BE2C (cell line): ENCODE results near the gene TBC1D22A.

Experiments
- DNase-seq: peaks from one replicate; pipeline ENCODE4 v3.0.0-alpha.2; 2020
- H3K27me3 ChIP-seq: fragments of 250-450 bp; sonication (Bioruptor Pico); 2 replicates; pipeline ENCODE4 v1.5.1; 2020; ENCODE audit warnings: mild to moderate bottlenecking
- H3K36me3 ChIP-seq: fragments of 250-450 bp; sonication (Bioruptor Pico); 2 replicates; pipeline ENCODE4 v1.5.1; 2020; ENCODE audit warnings: mild to moderate bottlenecking
- H3K4me1 ChIP-seq: fragments of 250-450 bp; sonication (Bioruptor Pico); 2 replicates; pipeline ENCODE4 v1.5.1; 2020
- H3K4me3 ChIP-seq: 2 replicates; pipeline ENCODE4 v1.5.1; 2011; ENCODE audit warnings: low read depth, low read length
- H3K9me3 ChIP-seq: fragments of 250-450 bp; sonication (Bioruptor Pico); 2 replicates; pipeline ENCODE4 v1.5.1; 2020
- TF ChIP-seq, protein P1 (sequence below): IDR thresholded peaks from 2 replicates; pipeline ENCODE4 v1.5.1; 2012; ENCODE audit warnings: mild to moderate bottlenecking, low read depth, low read length

Gene TBC1D22A

DNA sequence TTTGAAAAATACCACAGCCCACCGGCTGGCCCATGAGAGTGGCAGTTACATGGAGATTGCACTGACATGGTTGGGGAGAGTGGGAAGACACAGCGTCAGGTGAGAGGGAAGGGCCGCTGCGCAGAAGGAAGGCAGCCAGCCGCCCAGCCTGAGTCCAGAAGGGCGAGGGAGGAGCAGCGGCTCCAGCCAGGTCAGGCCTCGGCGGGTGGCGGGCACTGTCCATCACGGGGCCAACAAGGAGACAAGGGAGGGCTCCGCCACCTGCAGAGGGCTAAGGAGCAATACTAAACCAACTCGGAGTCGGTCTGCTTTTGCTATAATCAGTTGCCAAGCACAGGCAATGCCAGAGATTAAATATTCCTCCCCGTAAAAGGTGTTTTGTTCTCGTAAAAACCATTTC, 384.5 kb downstream of the TBC1D22A start:
- Histone ChIP-seq H3K27me3 (no peaks in the 10 kb centered on the region), H3K9me3 (no peaks in the 10 kb centered on the region), H3K4me1 (peaks cover 5% of the 10 kb centered on the region), H3K36me3 (no peaks in the 10 kb centered on the region), H3K4me3 (no peak overlapping the region)
- TF ChIP-seq, protein P1, sequence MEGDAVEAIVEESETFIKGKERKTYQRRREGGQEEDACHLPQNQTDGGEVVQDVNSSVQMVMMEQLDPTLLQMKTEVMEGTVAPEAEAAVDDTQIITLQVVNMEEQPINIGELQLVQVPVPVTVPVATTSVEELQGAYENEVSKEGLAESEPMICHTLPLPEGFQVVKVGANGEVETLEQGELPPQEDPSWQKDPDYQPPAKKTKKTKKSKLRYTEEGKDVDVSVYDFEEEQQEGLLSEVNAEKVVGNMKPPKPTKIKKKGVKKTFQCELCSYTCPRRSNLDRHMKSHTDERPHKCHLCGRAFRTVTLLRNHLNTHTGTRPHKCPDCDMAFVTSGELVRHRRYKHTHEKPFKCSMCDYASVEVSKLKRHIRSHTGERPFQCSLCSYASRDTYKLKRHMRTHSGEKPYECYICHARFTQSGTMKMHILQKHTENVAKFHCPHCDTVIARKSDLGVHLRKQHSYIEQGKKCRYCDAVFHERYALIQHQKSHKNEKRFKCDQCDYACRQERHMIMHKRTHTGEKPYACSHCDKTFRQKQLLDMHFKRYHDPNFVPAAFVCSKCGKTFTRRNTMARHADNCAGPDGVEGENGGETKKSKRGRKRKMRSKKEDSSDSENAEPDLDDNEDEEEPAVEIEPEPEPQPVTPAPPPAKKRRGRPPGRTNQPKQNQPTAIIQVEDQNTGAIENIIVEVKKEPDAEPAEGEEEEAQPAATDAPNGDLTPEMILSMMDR: no peak
- no peak for DNase-seq

DNA sequence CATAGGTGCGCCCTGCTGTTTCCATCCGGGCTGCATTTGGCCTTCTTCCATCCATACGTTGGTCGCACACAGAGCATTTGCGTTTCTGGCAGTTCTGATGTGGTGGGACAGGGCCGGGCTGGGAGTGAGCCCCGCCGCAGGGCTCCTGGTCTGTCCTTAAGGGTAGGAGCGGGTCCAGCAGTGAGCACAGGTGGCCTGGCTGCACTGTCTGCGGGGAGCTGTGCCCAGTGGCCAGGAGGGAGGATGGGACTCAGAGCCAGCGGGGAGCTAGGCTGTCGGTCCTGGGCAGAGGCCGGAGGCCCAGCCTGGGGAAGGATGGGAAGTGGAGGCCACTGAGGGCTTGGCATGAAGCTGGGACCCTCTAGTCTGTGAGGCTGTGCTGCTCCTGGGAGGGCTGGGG, 385.1 kb downstream of the TBC1D22A start:
- Histone ChIP-seq H3K4me3 (no peak overlapping the region), H3K4me1 (peaks cover 5% of the 10 kb centered on the region), H3K9me3 (no peaks in the 10 kb centered on the region), H3K36me3 (no peaks in the 10 kb centered on the region), H3K27me3 (no peaks in the 10 kb centered on the region)
- TF ChIP-seq, protein P1: no peak
- DNase-seq: no peak

DNA sequence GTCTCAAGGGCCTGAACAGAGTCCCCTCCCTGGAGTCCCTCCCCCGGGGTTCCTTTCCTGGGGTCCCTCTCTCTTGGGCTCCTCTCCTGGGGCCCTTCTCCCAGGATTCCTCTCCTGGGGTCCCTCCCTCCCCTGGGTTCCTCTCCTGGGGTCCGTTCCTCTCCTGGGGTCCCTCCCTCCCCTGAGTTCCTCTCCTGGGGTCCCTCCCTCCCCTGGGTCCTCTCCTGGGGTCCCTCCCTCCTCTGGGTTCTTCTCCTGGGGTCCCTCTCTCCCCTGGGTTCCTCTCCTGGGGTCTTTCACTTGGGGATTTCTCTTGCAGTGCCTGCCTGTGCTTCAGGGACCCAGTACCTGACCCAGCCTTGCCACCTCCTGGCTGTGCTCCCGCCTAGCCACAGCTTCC, 386.1 kb downstream of the TBC1D22A start:
- no peak for DNase-seq
- Histone ChIP-seq H3K4me3 (no peak overlapping the region), H3K27me3 (no peaks in the 10 kb centered on the region), H3K4me1 (peaks cover 5% of the 10 kb centered on the region), H3K9me3 (no peaks in the 10 kb centered on the region), H3K36me3 (no peaks in the 10 kb centered on the region)
- TF ChIP-seq, protein P1: no peak

DNA sequence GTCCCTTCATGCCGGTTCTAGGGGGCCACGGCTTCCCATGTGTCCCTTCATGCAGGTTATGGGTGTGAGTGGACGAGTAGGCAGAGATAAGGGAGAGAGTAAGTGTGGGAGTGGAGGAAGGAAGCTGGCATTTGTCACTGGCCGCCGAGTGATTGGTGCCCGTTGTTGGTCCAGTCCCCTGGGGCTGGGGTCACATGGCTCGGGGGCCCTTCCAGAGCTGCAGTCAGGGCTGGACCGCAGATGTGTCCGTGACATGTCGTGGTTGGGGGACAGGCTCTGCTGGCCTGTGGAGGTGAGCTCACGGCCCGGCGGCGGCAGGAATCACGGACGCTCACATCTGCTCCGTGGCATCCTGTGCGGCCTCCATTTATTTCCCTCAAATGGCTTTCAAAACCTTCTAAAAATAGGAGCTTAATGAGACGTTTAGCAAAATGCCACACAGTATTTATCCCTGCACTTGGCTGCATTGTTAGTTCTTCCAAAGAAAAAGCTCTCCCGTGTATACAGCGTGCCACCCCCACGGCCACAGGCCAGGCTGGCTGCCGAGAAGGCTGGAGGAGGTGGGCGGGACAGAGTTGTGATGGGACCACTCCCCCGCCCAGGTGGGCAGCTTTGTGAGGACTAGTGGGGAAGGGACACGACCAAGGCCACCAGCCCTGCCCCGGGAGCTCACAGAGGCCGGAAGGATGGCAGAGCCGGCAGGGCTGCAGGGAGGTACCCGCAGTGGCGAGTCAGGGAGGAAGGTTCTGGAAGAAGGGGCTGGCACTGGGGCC, 386.7 kb downstream of the TBC1D22A start:
- no peaks in the 10 kb centered on the region for H3K36me3 ChIP-seq
- H3K27me3 ChIP-seq: no peaks in the 10 kb centered on the region
- peaks cover 5% of the 10 kb centered on the region for H3K4me1 ChIP-seq
- no peak for DNase-seq
- TF ChIP-seq, protein P1: no peak
- H3K9me3 ChIP-seq: no peaks in the 10 kb centered on the region
- H3K4me3 ChIP-seq: no peak overlapping the region

DNA sequence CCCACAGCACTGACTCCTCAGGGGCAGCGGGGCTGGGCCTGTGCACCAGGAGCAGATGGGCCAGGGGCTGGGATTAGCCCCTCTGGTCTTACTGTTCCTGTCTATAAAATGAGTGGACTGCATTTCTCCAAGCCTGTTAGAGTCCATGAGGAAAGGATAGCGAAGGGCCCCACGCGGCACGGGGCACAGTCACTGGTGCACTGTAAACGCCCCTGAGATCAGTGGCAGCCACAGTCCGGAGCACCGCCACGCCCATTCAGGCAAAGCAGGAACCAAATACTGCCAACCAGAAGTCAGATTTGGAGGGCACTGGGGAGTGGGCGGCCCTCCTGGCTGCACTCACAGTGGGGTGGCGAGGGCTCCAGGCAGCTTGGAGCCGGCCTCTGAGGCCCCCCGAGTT, 387.5 kb downstream of the TBC1D22A start:
- H3K36me3 ChIP-seq: no peaks in the 10 kb centered on the region
- H3K9me3 ChIP-seq: no peaks in the 10 kb centered on the region
- no peak for DNase-seq
- H3K4me1 ChIP-seq: peaks cover 5% of the 10 kb centered on the region
- H3K4me3 ChIP-seq: no peak overlapping the region
- no peaks in the 10 kb centered on the region for H3K27me3 ChIP-seq
- TF ChIP-seq, protein P1: no peak

DNA sequence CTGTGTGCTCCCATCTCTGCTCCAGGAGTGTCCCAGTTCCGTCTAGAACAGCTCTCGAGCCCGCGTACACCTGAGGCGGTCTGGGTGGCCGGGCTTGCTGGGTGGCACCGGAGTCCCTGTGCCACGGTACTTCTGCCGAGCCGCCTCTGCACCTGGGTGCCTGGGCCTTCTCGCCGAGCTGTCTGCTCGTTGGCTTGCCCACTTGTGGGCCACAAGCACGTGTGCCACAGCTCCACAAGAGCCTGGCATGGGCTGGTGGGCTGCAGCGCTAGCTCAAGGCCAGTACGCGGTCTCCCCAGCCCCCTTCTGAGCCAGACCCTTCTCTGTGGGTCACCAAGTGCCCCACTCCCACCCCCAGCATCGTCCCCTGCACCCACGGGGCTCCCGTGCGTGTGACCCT, 388.0 kb downstream of the TBC1D22A start:
- TF ChIP-seq, protein P1: no peak
- H3K27me3 ChIP-seq: no peaks in the 10 kb centered on the region
- H3K4me3 ChIP-seq: no peak overlapping the region
- H3K36me3 ChIP-seq: no peaks in the 10 kb centered on the region
- peaks cover 5% of the 10 kb centered on the region for H3K4me1 ChIP-seq
- DNase-seq: no peak
- no peaks in the 10 kb centered on the region for H3K9me3 ChIP-seq
